Chondrocyte (in vitro differentiated cells): Measurements from ENCODE around the gene PARVB. TPM values are rescaled to one million over a fixed set of nuclear protein-coding genes. Genes with fewer than 3 reads are reported as not detected.

ENCODE experiments used
- DNase-seq: peaks from one replicate; pipeline ENCODE4 v3.0.0; 2021; ENCODE audit warnings: mixed read lengths, low spot score
- H3K27ac Mint-ChIP-seq: one replicate; pipeline ENCODE4 v1.8.0; 2021; ENCODE audit warnings: mild to moderate bottlenecking, moderate library complexity, mixed read lengths; ENCODE audit not compliant: unreplicated experiment
- H3K27me3 Mint-ChIP-seq: 2 replicates; pipeline ENCODE4 v1.8.0; 2021; ENCODE audit warnings: low read depth, mixed read lengths
- H3K36me3 Mint-ChIP-seq: 2 replicates; pipeline ENCODE4 v1.8.0; 2021; ENCODE audit warnings: low read depth, mixed read lengths
- H3K4me1 Mint-ChIP-seq: 2 replicates; pipeline ENCODE4 v1.8.0; 2021; ENCODE audit warnings: low read depth, mild to moderate bottlenecking, mixed read lengths
- H3K4me3 Mint-ChIP-seq: one replicate; pipeline ENCODE4 v1.8.0; 2021; ENCODE audit warnings: mild to moderate bottlenecking, moderate library complexity, mixed read lengths; ENCODE audit not compliant: unreplicated experiment
- H3K9me3 Mint-ChIP-seq: 2 replicates; pipeline ENCODE4 v1.8.0; 2021; ENCODE audit warnings: low read depth, mixed read lengths
- total RNA-seq: library from RNA; stranded (reverse); gene quantifications from 3 replicates; pipeline ENCODE4 v1.2.1, GENCODE V29; 2021
- TF ChIP-seq, protein P1 (sequence below): fragments of 200-600 bp; sonication (generic); IDR thresholded peaks from 2 replicates; pipeline ENCODE4 v1.5.0; 2021; ENCODE audit warnings: antibody characterized with exemption, mild to moderate bottlenecking, moderate library complexity

Gene PARVB
- total RNA-seq, 1 donor from 2014 or later = 33.6 TPM

DNA sequence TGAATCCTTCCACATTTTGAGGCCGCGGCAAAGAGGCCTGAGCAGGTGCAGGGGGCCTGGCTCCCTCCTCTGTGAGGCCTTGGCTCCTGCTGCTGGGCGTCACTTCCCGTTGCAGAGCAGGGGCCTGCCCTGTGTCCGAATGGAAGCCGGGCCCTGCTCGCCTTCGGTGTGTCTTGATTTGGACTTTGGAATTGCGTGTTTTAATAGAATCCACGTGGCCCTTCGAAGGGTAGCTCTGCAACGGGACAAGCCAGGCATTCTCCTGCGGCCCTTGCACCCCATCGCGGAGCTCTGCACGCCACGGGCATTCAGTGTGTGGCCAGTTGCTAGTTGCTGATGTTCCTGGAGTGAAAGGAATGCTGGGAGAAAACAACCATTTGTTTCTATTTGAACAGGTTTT lies 43.1 kb upstream of the PARVB start:
- no peak overlapping the region for H3K27ac Mint-ChIP-seq
- H3K4me3 Mint-ChIP-seq = no peak overlapping the region
- no peaks in the 10 kb centered on the region for H3K4me1 Mint-ChIP-seq
- DNase-seq = no peak
- TF ChIP-seq, protein P1, sequence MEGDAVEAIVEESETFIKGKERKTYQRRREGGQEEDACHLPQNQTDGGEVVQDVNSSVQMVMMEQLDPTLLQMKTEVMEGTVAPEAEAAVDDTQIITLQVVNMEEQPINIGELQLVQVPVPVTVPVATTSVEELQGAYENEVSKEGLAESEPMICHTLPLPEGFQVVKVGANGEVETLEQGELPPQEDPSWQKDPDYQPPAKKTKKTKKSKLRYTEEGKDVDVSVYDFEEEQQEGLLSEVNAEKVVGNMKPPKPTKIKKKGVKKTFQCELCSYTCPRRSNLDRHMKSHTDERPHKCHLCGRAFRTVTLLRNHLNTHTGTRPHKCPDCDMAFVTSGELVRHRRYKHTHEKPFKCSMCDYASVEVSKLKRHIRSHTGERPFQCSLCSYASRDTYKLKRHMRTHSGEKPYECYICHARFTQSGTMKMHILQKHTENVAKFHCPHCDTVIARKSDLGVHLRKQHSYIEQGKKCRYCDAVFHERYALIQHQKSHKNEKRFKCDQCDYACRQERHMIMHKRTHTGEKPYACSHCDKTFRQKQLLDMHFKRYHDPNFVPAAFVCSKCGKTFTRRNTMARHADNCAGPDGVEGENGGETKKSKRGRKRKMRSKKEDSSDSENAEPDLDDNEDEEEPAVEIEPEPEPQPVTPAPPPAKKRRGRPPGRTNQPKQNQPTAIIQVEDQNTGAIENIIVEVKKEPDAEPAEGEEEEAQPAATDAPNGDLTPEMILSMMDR = no peak
- H3K27me3 Mint-ChIP-seq = no peaks in the 10 kb centered on the region
- H3K9me3 Mint-ChIP-seq = no peaks in the 10 kb centered on the region
- H3K36me3 Mint-ChIP-seq = peaks cover 43% of the 10 kb centered on the region

DNA sequence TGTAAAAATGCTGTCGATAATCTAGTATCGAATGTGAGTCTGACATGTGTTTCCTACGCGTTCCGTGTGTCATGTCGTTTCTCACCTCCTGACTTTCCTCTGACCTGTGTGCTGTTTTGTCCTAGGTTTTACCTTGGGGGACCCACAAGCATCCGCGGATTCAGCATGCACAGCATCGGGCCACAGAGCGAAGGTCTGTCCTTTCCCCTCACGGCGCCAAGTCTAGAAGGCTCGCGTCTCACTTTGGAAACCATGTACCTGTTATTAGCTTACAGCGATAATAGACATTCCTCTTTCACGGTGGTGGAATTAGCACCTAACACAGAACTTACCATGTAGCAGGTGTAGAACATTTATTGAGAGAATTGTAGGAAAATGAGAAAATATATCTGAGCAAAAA lies 40.3 kb upstream of the PARVB start:
- H3K9me3 Mint-ChIP-seq = no peaks in the 10 kb centered on the region
- H3K36me3 Mint-ChIP-seq = peaks cover 36% of the 10 kb centered on the region
- no peaks in the 10 kb centered on the region for H3K4me1 Mint-ChIP-seq
- TF ChIP-seq, protein P1 = no peak
- H3K27ac Mint-ChIP-seq = no peak overlapping the region
- H3K27me3 Mint-ChIP-seq = no peaks in the 10 kb centered on the region
- no peak overlapping the region for H3K4me3 Mint-ChIP-seq
- DNase-seq = no peak

- no peak overlapping the region for H3K27ac Mint-ChIP-seq
- TF ChIP-seq, protein P1 = no peak
- no peak for DNase-seq
- no peaks in the 10 kb centered on the region for H3K4me1 Mint-ChIP-seq
- no peak overlapping the region for H3K4me3 Mint-ChIP-seq
- peaks cover 28% of the 10 kb centered on the region for H3K36me3 Mint-ChIP-seq
- no peaks in the 10 kb centered on the region for H3K9me3 Mint-ChIP-seq
- no peaks in the 10 kb centered on the region for H3K27me3 Mint-ChIP-seq
Measured at GRCh38 chr22:43985532-43985931, 38.6 kb upstream of the PARVB start.

- H3K4me3 Mint-ChIP-seq = no peak overlapping the region
- H3K9me3 Mint-ChIP-seq = no peaks in the 10 kb centered on the region
- TF ChIP-seq, protein P1 = no peak
- H3K4me1 Mint-ChIP-seq = peaks cover 4% of the 10 kb centered on the region
- no peak for DNase-seq
- H3K27me3 Mint-ChIP-seq = no peaks in the 10 kb centered on the region
- H3K36me3 Mint-ChIP-seq = peaks cover 35% of the 10 kb centered on the region
- no peak overlapping the region for H3K27ac Mint-ChIP-seq
Measured at GRCh38 chr22:43988116-43988820, 35.8 kb upstream of the PARVB start.

DNA sequence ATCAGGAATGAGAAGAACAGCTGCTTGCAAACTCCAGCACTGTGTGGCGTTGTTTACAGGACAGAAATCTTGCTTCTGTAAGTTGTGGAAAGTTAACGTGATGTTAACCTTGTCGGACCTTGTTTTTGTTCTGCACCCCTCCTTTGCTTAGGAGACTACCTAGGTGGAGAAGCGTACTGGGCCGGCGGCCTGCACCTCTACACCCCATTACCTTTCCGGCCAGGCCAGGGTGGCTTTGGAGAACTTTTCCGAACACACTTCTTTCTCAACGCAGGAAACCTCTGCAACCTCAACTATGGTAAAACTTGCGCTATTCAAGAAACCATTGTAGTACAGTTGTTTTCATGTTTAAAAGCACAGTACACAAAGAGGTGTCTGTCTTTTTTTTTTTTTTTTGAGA lies 35.1 kb upstream of the PARVB start:
- TF ChIP-seq, protein P1 = no peak
- H3K27ac Mint-ChIP-seq = no peak overlapping the region
- no peaks in the 10 kb centered on the region for H3K27me3 Mint-ChIP-seq
- H3K9me3 Mint-ChIP-seq = no peaks in the 10 kb centered on the region
- H3K4me3 Mint-ChIP-seq = no peak overlapping the region
- peaks cover 6% of the 10 kb centered on the region for H3K4me1 Mint-ChIP-seq
- no peak for DNase-seq
- peaks cover 34% of the 10 kb centered on the region for H3K36me3 Mint-ChIP-seq
